ENCODE measurements around the gene FAM111B.
A peak's percentile ranks its signal among the peaks of the same experiment; 100 is the strongest.

The FAM111B gene

DNA sequence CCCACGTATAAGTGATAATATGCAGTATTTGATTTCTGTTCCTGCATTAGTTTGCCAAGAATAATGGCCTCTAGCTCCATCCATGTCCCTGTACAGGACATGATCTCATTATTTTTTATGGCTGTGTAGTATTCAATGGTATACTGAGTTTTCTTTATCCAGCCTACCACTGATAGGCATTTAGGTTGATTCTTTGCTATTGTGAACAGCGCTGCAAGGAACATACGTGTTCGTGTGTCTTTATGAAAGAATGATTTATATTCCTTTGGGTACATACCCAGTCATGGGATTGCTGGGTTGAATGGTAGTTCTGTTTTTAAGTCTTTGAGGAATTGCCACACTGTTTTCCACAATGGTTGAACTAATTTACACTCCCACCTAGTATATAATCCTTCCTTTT lies 34.2 kb downstream of the FAM111B start:
- DNase-seq (ENCODE audit: low read depth) = no peak
- H3K4me3 ChIP-seq (ENCODE audit: low read depth, low read length) = no peak overlapping the region
- TF ChIP-seq, protein P1, sequence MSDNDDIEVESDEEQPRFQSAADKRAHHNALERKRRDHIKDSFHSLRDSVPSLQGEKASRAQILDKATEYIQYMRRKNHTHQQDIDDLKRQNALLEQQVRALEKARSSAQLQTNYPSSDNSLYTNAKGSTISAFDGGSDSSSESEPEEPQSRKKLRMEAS (IDR thresholded peaks at IDR 0.05; ENCODE audit: low read depth, low read length) = no peak
- TF ChIP-seq, protein P2, sequence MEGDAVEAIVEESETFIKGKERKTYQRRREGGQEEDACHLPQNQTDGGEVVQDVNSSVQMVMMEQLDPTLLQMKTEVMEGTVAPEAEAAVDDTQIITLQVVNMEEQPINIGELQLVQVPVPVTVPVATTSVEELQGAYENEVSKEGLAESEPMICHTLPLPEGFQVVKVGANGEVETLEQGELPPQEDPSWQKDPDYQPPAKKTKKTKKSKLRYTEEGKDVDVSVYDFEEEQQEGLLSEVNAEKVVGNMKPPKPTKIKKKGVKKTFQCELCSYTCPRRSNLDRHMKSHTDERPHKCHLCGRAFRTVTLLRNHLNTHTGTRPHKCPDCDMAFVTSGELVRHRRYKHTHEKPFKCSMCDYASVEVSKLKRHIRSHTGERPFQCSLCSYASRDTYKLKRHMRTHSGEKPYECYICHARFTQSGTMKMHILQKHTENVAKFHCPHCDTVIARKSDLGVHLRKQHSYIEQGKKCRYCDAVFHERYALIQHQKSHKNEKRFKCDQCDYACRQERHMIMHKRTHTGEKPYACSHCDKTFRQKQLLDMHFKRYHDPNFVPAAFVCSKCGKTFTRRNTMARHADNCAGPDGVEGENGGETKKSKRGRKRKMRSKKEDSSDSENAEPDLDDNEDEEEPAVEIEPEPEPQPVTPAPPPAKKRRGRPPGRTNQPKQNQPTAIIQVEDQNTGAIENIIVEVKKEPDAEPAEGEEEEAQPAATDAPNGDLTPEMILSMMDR (IDR thresholded peaks at IDR 0.05; ENCODE audit: low read depth, low read length) = no peak
- TF ChIP-seq MYC (IDR thresholded peaks at IDR 0.05; ENCODE audit: low read depth, low read length) = no peak
- no peak for TF ChIP-seq POLR2A (IDR thresholded peaks at IDR 0.05; ENCODE audit: extremely low read depth, insufficient read length)

DNA sequence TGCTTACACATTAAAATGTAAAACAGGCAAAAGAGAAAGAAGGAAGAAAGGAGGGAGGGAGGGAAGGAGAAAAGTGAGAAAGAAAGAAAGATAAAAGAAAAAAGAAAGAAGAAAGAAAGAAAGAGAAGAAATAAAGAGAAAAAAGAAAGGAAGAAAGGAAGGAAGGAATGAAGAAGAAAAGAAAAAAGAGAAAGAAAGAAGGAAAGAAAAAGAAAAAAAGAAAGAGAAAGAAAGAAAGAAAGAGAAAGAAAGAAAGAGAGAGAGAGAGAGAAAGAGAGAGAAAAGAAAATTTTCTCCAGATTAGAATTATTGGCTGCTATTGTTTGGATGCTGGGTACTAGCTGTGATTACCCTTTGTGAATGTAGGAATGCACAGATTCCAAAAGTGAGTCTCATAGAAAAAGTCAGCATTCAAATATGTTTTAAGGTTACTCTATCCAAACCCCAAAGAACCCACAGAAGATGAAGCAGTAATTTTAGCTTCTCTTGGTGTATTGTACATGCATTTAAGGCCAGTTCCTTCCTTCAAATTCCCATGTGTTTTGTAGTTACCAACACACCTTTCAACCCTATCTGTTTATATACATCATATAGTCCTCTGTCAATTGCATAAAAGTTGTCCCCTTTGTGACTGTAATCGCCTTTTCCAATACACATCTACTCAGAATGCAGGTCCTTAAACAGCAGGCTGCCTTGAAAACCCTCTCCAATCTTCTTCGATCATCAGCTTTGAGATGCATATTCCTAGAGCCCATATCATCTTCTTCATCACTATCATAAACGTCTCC lies 34.8 kb downstream of the FAM111B start:
- TF ChIP-seq POLR2A (IDR thresholded peaks at IDR 0.05; ENCODE audit: extremely low read depth, insufficient read length) (no peak), MYC (IDR thresholded peaks at IDR 0.05; ENCODE audit: low read depth, low read length) (no peak)
- TF ChIP-seq, protein P2 (IDR thresholded peaks at IDR 0.05; ENCODE audit: low read depth, low read length) = no peak
- TF ChIP-seq, protein P1 (IDR thresholded peaks at IDR 0.05; ENCODE audit: low read depth, low read length) = no peak
- peak overlapping the region; percentile 87 for H3K4me3 ChIP-seq (ENCODE audit: low read depth, low read length)
- no peak for DNase-seq (ENCODE audit: low read depth)

DNA sequence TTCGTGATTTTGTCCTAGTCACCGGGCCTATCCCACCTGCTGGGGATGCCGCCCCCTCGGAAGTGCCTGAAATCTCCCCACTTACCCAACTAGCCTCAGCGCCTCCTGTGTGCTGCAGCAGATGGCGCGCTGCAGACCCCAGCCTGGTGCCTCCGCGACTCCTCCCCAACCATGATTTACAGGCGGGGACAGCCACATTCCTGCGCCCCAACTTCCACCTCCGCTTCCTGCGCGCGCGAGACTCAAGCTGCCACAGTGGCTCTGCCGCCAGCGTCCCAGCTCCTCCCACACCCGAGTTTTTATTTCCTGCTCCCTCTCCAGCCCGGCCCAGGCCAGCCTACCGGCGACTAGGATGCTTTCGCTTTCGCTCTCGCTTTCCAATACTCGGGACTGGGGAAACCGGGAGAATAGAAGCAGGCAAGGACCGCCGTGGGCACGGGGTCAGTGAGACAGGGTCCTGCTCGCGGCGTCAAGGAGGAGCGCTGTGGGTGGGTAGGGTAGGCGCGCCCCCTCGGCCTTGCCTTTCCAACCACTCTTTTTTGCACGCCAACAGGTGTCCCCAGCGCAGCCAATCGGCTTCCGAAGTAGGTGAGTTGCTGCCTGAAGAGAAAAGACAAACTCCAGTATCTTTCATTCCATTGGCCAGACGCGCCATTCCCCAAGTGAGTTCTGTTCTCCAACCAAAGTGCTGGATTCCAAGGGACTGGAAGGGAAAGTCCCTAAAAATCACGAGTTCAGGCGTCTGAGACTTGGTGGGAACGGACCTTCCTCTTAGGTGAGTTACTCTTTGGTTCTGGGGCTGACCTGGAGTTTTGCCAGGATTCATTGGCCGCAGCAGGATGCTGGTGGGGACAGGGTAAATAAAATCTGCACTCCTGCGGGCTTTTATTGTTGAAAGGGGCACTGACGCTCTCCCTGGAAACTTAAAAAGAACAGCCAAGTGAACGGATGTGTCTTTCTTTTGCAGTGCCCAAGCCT lies 35.8 kb downstream of the FAM111B start, which contains the start of gene FAM111A:
Gene FAM111A, plus strand, starts transcription at position 327 of the 978 bp plus-strand sequence. CDS start 6,017 bp downstream, outside the sequence.
- TF ChIP-seq MYC (IDR thresholded peaks at IDR 0.05; ENCODE audit: low read depth, low read length) = peak; percentile 62; the same call in 1 of the 2 replicates
- TF ChIP-seq, protein P1 (IDR thresholded peaks at IDR 0.05; ENCODE audit: low read depth, low read length) = peak; percentile 36; the same call in 1 of the 2 replicates
- TF ChIP-seq POLR2A (IDR thresholded peaks at IDR 0.05; ENCODE audit: extremely low read depth, insufficient read length) = no peak
- TF ChIP-seq, protein P2 (IDR thresholded peaks at IDR 0.05; ENCODE audit: low read depth, low read length) = peak; percentile 45
- H3K4me3 ChIP-seq (ENCODE audit: low read depth, low read length) = peak within 1 kb of the TSS; percentile 87
- DNase-seq (ENCODE audit: low read depth) = peak; percentile 89

DNA sequence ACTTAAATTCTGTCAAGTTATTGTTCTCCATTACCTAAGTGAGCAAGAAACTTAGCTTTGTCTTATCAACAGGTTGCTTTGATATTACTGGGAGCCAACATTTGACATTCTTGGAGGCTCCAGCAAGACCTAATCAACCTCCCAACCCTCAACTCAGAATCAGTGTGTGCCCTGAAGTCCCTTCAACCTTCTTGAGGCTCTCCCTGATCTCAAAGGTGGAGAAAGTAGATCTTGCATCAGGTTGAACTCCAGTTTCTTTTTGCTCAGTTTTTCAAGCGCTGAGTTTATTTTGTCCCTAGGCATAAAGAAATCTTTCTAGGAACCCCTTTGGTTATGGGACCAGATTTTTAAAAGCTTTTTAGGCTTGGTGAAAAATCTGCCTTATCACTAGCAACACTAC lies 37.1 kb downstream of the FAM111B start:
- TF ChIP-seq, protein P2 (IDR thresholded peaks at IDR 0.05; ENCODE audit: low read depth, low read length) = no peak
- TF ChIP-seq, protein P1 (IDR thresholded peaks at IDR 0.05; ENCODE audit: low read depth, low read length) = no peak
- TF ChIP-seq MYC (IDR thresholded peaks at IDR 0.05; ENCODE audit: low read depth, low read length) (no peak), POLR2A (IDR thresholded peaks at IDR 0.05; ENCODE audit: extremely low read depth, insufficient read length) (no peak)
- peak overlapping the region; percentile 87 for H3K4me3 ChIP-seq (ENCODE audit: low read depth, low read length)
- peak; percentile 30 for DNase-seq (ENCODE audit: low read depth)

DNA sequence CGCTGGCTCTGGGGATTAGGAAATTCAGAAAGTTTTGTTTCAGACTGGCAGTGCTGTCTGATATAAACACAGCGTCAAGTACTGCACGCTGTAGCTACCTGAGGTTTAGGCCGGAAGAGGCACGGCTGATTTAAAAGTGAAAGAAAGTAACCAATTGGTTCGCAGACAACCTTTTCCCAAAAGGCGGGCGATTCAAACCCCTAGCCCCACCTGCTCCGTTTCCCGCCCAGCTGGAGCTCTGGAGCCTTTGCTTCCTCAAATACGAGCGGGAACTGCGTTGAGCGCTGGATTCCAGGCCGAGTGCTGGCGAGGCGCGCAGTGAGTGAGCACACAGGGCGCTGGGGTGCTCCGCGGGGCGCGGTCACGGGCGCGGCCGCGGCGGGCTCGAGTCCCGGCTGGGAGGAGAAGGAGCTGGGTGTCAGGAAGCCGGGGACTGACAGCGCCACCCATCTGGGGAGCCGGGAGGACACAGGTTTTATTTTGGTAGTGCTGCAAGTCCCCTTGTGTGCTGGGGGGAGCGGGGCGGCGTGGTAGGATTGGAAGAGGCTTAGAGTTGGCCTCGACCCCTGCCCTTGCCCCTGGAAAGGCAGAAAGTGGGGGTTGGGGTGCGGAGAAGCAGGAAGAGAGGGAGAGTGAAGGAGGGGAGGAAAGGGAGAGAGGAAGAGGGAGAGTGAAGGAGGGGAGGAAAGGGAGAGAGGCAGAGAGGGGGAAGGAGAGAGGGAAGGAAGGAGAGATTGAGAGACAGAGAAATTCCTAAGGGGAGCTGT lies 37.7 kb downstream of the FAM111B start:
- H3K4me3 ChIP-seq (ENCODE audit: low read depth, low read length) = peak overlapping the region; percentile 87
- peak; percentile 42 for TF ChIP-seq POLR2A (IDR thresholded peaks at IDR 0.05; ENCODE audit: extremely low read depth, insufficient read length)
- TF ChIP-seq, protein P1 (IDR thresholded peaks at IDR 0.05; ENCODE audit: low read depth, low read length) = peak; percentile 84
- TF ChIP-seq, protein P2 (IDR thresholded peaks at IDR 0.05; ENCODE audit: low read depth, low read length) = no peak
- no peak for TF ChIP-seq MYC (IDR thresholded peaks at IDR 0.05; ENCODE audit: low read depth, low read length)
- peak; percentile 94 for DNase-seq (ENCODE audit: low read depth)

Measured in NB4 (cell line).